ENCODE measurements around the gene CCR3.

CCR3 gene

DNA sequence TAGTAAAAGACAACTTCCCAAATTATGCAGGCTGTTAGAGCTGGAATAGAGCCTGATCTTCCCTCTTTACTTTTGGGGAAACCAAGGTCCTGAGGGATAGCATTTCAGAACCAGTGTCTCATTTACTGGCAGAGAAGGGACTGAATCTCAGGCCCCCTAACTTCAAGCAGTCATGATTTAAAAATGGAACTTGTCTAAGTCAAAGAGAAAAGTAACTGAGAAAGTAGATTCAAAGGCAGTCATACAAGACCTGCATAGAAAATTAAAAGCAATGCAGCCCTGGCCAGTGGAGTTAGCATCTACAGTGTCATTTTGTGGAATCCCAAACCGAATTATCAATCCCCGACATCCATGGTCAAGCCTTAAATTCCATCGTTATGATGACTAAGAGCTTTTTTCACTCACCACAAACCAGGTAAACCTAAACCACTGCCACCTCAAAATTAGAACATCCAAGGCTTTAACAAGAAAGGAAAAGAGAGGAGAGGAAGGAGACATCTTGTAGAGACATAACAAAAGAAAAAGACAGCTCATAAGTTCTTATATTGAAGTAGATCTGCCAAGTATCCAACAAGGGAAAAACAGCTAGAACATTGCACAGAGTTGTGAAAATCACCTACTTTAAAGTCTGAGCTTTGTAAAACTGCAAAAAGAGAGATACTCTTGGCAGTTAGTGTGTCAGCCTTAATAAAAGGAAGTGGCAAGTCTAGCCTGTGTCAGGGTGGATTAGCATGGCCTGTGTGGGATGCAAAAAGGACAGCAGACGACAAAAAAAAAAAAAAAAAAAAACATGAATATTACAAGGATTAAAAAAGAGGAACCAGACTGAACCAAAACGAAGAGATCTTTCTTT lies 57.6 kb downstream of the CCR3 start:
- DNase-seq = no peak

DNA sequence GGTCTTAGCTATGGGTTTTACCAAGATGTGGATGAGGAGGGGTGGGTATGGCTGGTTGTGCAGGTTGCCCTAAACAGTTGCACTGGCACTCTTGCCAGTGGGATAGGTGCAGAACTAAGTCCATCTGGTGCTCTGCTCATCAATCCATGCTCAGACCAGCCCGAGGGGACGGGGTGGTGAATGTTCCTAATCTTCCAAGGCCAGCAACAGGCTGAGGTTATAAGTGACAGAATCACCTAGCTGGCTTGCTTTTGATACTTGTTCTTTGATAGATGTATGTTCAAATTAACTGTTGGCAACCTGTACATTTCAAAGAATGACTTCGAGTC lies 58.2 kb downstream of the CCR3 start:
- no peak for DNase-seq

DNA sequence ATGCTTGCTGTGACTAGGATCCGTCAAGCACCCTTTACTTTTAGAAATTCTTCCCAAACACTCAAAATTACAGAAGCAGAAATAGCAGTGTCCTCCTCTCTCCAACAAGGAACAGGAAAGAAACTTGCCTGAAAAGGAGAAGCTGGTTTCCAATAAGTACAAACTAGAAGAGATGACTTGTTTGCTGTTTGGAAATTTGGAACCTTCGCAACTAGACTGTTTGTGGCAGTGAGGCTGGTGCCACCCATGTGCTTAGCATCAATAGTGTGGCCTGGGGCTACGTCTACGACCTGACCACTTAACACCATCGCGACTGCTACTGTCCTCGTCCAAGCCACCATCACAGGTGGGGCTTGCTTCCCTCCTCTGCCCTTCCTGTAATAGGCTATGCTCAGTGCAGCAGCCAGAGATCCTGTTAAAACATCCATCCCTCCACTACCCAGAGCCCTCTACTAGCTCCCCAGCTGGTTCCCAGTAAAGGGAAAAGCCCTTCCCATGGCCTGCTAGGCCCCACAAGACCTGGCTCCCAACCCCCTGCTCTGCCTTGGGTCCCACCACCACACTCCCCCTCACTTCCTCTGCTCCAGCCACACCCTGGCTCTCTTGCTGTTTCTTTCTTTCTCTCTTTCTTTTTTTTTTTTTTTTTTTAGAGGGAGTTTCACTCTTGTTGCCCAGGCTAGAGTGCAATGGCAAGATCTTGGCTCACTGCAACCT lies 59.0 kb downstream of the CCR3 start:
- no peak for DNase-seq

DNA sequence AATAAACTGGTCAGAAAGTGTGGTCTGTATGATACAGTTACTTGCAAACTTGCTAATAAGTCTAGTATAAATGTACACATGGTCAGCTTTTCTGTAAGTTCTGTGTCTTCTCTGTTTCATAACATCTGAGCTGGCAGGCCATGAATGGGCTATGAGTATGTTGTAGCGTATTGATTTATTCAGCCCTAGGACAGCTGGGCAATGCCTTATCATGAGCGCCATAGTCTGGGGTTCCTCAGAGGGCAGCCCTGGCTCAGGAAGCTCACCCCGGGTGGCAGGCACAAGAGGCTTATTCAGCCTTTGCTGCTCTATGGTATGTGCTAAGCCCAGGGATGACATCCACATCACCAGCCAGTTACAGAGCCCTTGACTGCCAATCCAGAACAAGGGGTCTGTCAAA lies 61.0 kb downstream of the CCR3 start:
- DNase-seq = no peak

DNA sequence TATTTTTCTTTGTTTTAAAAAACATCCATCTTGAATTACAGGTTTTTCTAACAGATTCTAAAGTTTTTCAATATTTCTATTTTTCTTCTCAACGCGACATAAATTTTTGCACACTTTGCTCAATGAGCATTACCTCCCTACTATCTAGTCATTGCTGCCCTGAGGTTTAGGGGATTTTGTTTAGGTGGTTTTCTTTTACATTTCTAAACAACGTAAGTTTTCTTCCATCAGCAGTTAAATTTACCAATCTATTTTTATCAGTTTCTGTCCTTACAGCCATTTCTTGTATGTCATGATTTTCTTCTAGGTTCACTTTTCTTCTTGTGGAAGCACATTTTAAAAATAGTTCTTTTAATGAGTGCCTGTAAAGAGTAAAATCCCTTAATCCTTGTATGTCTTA lies 62.5 kb downstream of the CCR3 start:
- DNase-seq = no peak

DNA sequence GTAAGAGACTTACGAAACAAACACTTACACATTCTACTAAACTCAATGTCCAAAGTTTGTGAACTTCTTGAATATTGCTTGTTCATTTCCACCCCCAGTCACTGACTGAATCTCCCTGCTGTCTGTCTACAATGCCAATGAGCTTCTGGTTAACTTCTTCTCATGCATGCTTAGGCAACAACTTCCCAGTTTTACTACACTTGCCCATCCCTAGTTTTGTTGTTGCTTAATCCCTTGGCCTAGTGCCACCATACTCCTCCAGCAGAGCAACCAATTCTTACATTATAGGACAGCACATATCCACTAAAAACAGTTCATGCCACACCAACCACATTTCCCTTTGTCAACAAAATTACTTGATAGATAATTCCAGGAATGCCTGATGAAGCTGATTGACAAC lies 70.7 kb downstream of the CCR3 start:
- no peak for DNase-seq

DNA sequence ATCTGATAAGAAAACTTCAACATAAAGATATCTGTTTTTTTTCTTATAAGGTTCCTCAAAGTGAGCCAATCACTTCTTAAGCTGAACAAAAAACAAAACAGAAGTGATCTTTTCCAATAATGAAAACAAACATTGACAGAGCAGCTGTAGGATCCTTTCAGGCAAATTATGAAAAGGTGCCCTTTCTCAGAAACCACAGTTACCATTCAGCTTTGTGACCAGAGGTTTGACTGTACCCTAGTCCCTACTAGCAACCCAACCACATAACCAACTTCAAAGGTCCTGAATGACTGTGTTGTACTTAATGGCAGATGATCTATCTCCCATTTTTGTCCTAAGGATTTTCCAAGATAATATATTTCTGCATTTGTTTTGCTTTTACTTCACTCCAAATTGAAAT lies 72.3 kb downstream of the CCR3 start:
- DNase-seq = no peak

DNA sequence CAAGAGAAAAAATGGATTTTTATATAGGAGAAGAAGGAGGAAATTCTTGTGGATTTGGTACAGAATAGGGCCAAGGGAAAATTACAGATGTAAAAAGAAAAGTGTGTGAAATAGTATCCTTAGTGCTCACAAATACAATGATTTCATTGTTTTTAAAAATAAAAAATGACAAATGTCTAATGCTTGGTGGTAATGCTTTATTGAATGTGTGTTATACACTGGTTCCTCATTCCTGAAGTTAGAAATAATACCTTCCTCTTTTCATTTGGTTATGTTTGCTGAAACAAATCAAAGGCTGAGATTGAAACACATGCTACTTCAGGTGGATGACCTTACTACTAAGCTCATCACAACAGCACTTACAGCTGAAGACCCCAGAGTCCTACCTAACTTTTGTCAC lies 73.9 kb downstream of the CCR3 start:
- no peak for DNase-seq

Data from retina (tissue), 1 donor.